Heart left ventricle (tissue), 16 donors: ENCODE data around the gene XRCC3. TPM values are rescaled to one million over a fixed set of nuclear protein-coding genes. Genes with fewer than 3 reads are reported as not detected.
A peak's percentile ranks its signal among the peaks of the same experiment; 100 is the strongest.

Experiments used
- ATAC-seq, 4 donors: fragments of 200-7000 bp; cut with Tn5 transposase; one replicate each; pipeline ENCODE4 v1.9.1; 2020 to 2022; ENCODE audit warnings: moderate library complexity in 4 of 4, mild to moderate bottlenecking in 3 of 4, moderate number of reproducible peaks in 1 of 4
- DNase-seq, 5 donors: peaks; one replicate each; pipeline ENCODE4 v3.0.0-alpha.2; 2020
- H3K27ac ChIP-seq, 12 donors: fragments of 200-600 bp; sonication (generic) in 4 of 12; one replicate each; pipeline versions ENCODE4 v1.5.0 to v1.8.0; 2016 to 2022; ENCODE audit warnings: mild to moderate bottlenecking in 2 of 12
- H3K27me3 ChIP-seq, 9 donors: fragments of 200-600 bp; sonication (generic) in 2 of 9; one replicate each; pipeline versions ENCODE4 v1.5.1 to v1.8.0; 2016 to 2022; ENCODE audit warnings: mild to moderate bottlenecking in 3 of 9
- H3K36me3 ChIP-seq, 9 donors: fragments of 200-600 bp; sonication (generic) in 2 of 9; one replicate each; pipeline versions ENCODE4 v1.5.0 to v1.8.0; 2018 to 2022; ENCODE audit warnings: mild to moderate bottlenecking in 2 of 9
- H3K4me1 ChIP-seq, 12 donors: fragments of 200-600 bp; sonication (generic) in 4 of 12; one replicate each; pipeline versions ENCODE4 v1.5.0 to v1.8.0; 2016 to 2022; ENCODE audit warnings: mild to moderate bottlenecking in 3 of 12
- H3K4me3 ChIP-seq, 12 donors: fragments of 200-600 bp; sonication (generic) in 4 of 12; one replicate each; pipeline versions ENCODE4 v1.5.0 to v1.8.0; 2017 to 2022; ENCODE audit warnings: mild to moderate bottlenecking in 9 of 12, moderate library complexity in 4 of 12
- H3K9me3 ChIP-seq, 12 donors: fragments of 200-600 bp; sonication (generic) in 4 of 12; one replicate each; pipeline versions ENCODE4 v1.5.0 to v1.8.0; 2016 to 2022; ENCODE audit warnings: mild to moderate bottlenecking in 1 of 12
- CTCF ChIP-seq, 12 donors: fragments of 200-600 bp; sonication (generic) in 4 of 12; IDR thresholded peaks; one replicate each; pipeline versions ENCODE4 v1.5.0 to v1.8.0; 2018 to 2022; ENCODE audit warnings: antibody characterized with exemption in 12 of 12, mild to moderate bottlenecking in 5 of 12
- POLR2A ChIP-seq, 2 donors: fragments of 450-650 bp; IDR thresholded peaks; one replicate each; pipeline ENCODE4 v1.6.1; 2017; ENCODE audit warnings: antibody characterized with exemption in 2 of 2, mild to moderate bottlenecking in 2 of 2, moderate library complexity in 2 of 2
- WGBS, 4 donors: extraction: QIAGEN DNeasy Blood & Tissue Kit in 2 of 4; methylation state at CpG; one replicate each; pipeline versions ENCODE4 v1.1.5 to v1.1.7; 2013 to 2018; 5-methylcytosine and 5-hydroxymethylcytosine counted together
- intact Hi-C, 10 donors: fragments of 100-400 bp; cut with DNase I; formaldehyde crosslinking; loops; one replicate each; pipeline versions ENCODE4 v1.11.1 to v1.14.2; 2022
- long read RNA-seq, 3 donors: library from polyadenylated mRNA; unstranded; transcript quantifications; one replicate each; pipeline ENCODE4 v2.0.0, GENCODE V29; 2020 to 2021
- polyA plus RNA-seq, 2 donors: library from polyadenylated mRNA; stranded (reverse); fragments of 200-250 nt; gene quantifications; one replicate each; pipeline ENCODE4 v1.2.3, GENCODE V29; 2013
- total RNA-seq, 9 donors: library from RNA; depleted of rRNA in 2 of 9; stranded (reverse); fragments of >200 nt in 2 of 9; fragmentation: NEBNext Ultra II Directional in 3 of 9; extraction: Animal tissue kit (Norgen Biotek cat#: 25700) in 3 of 9; gene quantifications; one replicate each; pipeline versions ENCODE4 v1.1.0 to v1.2.4, GENCODE V29; 2016 to 2023
- donor health status: ischemic (EF 13 %, LVEDD 7.1; RV severe dilation, severe dysfunction).
- donor health status: healthy with polysubstance abuse.
- donor health status: DM: no; HTN: yes; CAD: no.
- donor health status: DM: no; HTN: no; CAD: no.
- donor health status: ischemic (EF 25% LVEDD 6.9; RV normal size, moderate dysfunction).
- donor health status: ischemic (EF 25% LVEDD 5.7; RV mildly dilated, moderate dysfunction).
- donor health status: healthy.
- donor health status: DM: yes; HTN: yes; CAD: no.
- donor health status: ischemic (EF 35%, LVEDD 5.7; RV mildly dilated, moderate dysfunction).
- donor health status: nonischemic (EF 11% LVEDD 7.7; RV severe dilation, severe dysfunction).
- donor health status: DM: yes; HTN: yes; CAD: no.
- donor health status: PGD.
- donor health status: ischemic (EF 29% LVEDD 5.4; RV normal size, mild dysfunction).
- donor health status: nonischemic (EF 23%, LVEDD 6.1; RV moderate dilation, normal function).

Gene XRCC3
- total RNA-seq = 1 to 10 TPM; 1.9 to 8.7 (median 3.1) TPM
- 1 to 10 TPM; 1.9 to 2.6 TPM for polyA plus RNA-seq
- long read RNA-seq, donor 1, partial matches to known transcripts = 0 of 2 reads
- long read RNA-seq, donor 1, other reads (novel, unspliced or antisense) = 0 of 2 reads
- long read RNA-seq, donor 2, partial matches to known transcripts = 1 of 3 reads
- long read RNA-seq, donor 2, other reads (novel, unspliced or antisense) = 0 of 3 reads
- long read RNA-seq, donor 3, partial matches to known transcripts = 1 of 2 reads
- long read RNA-seq, donor 3, other reads (novel, unspliced or antisense) = 1 of 2 reads

DNA sequence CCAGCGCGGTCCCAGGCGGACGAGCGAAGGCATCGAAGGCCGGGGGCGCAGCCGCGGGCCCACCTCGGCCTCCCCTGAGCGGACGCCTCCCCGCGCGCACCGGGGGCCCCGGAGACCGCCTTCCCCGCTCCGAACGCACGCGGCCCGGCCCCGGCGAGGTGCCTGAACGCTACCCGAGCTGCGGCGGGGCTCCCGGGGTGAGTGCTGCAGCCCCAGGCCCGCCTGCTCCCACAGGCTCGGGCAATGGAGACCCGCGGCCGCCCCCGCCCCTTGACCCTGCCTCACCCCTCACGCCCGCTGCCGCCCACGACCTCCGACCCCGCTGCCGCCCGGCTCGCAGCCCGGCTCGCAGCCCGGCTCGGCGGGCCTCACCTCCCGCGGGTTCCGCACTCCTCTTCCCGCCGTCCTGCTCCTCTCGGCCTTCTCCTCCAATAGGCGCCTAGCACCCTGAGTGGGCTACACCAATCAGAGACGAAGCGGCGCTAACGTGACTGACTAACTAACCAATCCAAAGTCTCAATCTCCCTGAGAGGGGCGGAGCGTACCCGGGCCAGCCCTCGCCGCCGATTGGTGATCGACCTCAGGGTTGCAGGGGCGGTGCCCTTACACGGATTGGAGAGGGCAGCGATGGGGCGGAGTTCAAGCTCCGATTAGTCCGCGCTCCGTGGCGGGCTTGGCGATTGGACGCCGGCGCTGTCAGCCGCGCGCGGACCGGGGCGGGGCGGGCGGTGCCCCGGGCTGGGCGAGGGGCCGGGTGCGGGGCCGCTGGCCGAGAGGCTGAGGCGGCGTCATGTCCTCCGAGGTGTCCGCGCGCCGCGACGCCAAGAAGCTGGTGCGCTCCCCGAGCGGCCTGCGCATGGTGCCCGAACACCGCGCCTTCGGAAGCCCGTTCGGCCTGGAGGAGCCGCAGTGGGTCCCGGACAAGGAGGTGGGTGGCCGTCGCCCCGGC, at the start of gene XRCC3, which contains the start of gene ZFYVE21:
Gene XRCC3 (minus strand): TSS at position 400 of the 949 bp plus-strand sequence. CDS start 4,364 bp downstream, outside the sequence.
Gene ZFYVE21 (plus strand): TSS at position 759 of the 949 bp plus-strand sequence. CDS start 32 bp downstream, at position 791.
- H3K9me3 ChIP-seq = no peaks in the 10 kb centered on the region
- H3K36me3 ChIP-seq = no peaks in the 10 kb centered on the region
- TF ChIP-seq POLR2A (IDR thresholded peaks at IDR 0.05) = peak; percentile 70 to 91
- no peak for TF ChIP-seq CTCF (IDR thresholded peaks at IDR 0.05)
- H3K4me1 ChIP-seq = peaks cover 17 to 73% (median 51%) of the 10 kb centered on the region in 12 donors
- no peaks in the 10 kb centered on the region for H3K27me3 ChIP-seq
- DNase-seq = peak; percentile 99 to 100 (median 100)
- H3K4me3 ChIP-seq = peak within 1 kb of the TSS; percentile 64 to 97 (median 82)
- ATAC-seq = peak; percentile 95 to 98 (median 96)
- H3K27ac ChIP-seq = peak within 1 kb of the TSS; percentile 71 to 91 (median 84)
- intact Hi-C loops = loop anchor here in 3 of 10 donors (5.0 to 10.0 kb wide), 4 partner anchors 33 to 151 kb away; partner anchors contain the start of genes BAG5 (in 1 of the 3), COA8 (in 1 of the 3) and KLC1 (in 1 of the 3)
- 0 to 1% (median 1%) methylated on average over 55 to 121 of the region's 121 CpGs for WGBS, 4 donors

DNA sequence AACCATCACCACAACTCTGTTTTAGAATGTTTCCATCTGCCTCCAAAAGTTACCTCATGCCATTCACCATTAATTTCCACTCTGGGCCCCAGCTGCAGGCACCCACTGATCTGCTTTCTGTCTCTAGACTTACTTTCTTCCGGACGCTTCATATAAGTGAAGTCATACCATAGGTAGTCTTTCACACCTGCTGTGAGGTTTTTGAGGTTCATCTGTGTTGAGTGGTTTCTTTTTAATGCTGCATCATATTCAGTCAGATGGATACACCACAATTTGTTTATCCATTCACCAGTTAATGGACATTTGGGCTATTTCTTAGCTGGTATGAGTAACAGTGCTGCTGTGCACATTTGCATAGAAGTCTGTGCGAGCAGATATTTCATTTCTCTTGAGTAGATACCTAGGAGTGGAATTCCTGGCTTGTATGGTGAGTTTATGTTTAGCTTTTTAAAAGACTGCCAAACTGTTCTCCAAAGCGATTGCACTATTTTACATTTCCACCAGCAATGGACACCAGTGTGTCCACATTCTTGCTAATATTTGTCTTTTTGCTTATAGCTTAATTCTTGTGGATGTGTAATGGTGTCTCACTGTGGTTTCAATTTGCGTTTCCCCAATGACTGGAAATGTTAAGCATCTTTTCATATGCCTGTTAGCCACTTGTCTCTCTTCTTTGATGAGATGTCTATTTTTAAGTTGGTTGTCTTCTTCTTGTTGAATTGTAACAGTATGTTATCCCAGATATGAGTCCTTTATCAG, 48.7 kb upstream of the XRCC3 start:
- WGBS, 4 donors = 68 to 82% (median 77%) methylated on average over 5 of the region's 5 CpGs
- intact Hi-C loops = no loop called here
- peaks cover 0 to 35% (median 9%) of the 10 kb centered on the region in 9 donors for H3K36me3 ChIP-seq

DNA sequence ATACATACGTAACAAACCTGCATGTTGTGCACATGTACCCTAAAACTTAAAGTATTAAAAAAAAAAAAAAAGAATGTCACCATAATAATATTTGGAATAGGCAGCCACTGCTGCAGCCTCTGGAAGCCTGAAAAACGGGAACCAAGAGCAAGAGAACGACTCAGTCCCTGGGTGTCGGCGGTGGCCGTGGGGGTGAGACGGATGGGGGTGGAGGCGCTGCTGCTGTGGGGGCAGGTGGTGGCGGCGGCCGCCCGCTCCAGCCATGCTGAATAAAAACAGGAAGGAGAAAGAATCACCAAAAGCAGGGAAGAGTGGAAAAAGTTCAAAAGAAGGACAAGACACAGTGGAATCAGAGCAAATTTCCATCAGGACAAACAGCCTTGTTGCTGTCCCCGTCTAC, 47.3 kb upstream of the XRCC3 start:
- H3K36me3 ChIP-seq = peaks cover 0 to 36% (median 9%) of the 10 kb centered on the region in 9 donors
- TF ChIP-seq CTCF (IDR thresholded peaks at IDR 0.05) (no peak), POLR2A (IDR thresholded peaks at IDR 0.05) (no peak)
- H3K4me1 ChIP-seq = peaks cover 0 to 12% (median 3%) of the 10 kb centered on the region in 12 donors
- 89 to 94% (median 90%) methylated on average over 13 of the region's 13 CpGs for WGBS, 4 donors
- no peak for ATAC-seq
- no peak overlapping the region for H3K27ac ChIP-seq
- H3K27me3 ChIP-seq = no peaks in the 10 kb centered on the region
- H3K9me3 ChIP-seq = no peaks in the 10 kb centered on the region
- intact Hi-C loops = no loop called here
- H3K4me3 ChIP-seq = no peak overlapping the region
- DNase-seq = no peak

More for the DNA sequence above, 48.7 kb upstream of the XRCC3 start:
- ATAC-seq (no peak), DNase-seq (no peak)
- TF ChIP-seq POLR2A (IDR thresholded peaks at IDR 0.05) (no peak), CTCF (IDR thresholded peaks at IDR 0.05) (no peak)
- Histone ChIP-seq H3K9me3 (no peaks in the 10 kb centered on the region), H3K4me1 (peaks cover 0 to 11% (median 2%) of the 10 kb centered on the region in 12 donors), H3K4me3 (no peak overlapping the region), H3K27me3 (no peaks in the 10 kb centered on the region), H3K27ac (no peak overlapping the region)
